Activated gamma-delta T cell treated with anti-CD3 and anti-CD28 coated beads, Interleukin-2, amount 50 U/mL, for 16 hours (primary cell): ENCODE results near the gene RASAL3.
"Not testable (repeated sequence)": the region's sequence is repeated elsewhere in the genome, so short reads cannot be mapped to it uniquely, and the experiment has no call there.

Experiments used
- DNase-seq: peaks from one replicate; pipeline ENCODE4 v3.0.0-alpha.2; 2020; ENCODE audit warnings: low read depth

The RASAL3 gene

GRCh38 chr19:15418579-15419412 lies 45.5 kb downstream of the RASAL3 start, which contains the start of gene AKAP8L:
AKAP8L (minus strand) TSS chr19:15418988; CDS start chr19:15418923, 65 bp downstream.
- peak; percentile 97 for DNase-seq

- DNase-seq, result no peak
Measured at GRCh38 chr19:15418231-15418578, 46.1 kb downstream of the RASAL3 start.

GRCh38 chr19:15417699-15418098 lies 46.6 kb downstream of the RASAL3 start:
- DNase-seq, result no peak

- no peak for DNase-seq
Measured at GRCh38 chr19:15412832-15413231, 51.5 kb downstream of the RASAL3 start.

GRCh38 chr19:15411351-15411750 lies 53.0 kb downstream of the RASAL3 start:
- DNase-seq, result not testable (repeated sequence)

- DNase-seq, result no peak
Measured at GRCh38 chr19:15404780-15405211, 59.5 kb downstream of the RASAL3 start.

GRCh38 chr19:15404097-15404779 lies 60.1 kb downstream of the RASAL3 start:
- DNase-seq, result no peak

- DNase-seq, result no peak
Measured at GRCh38 chr19:15403151-15403531, 61.2 kb downstream of the RASAL3 start.

GRCh38 chr19:15402411-15403150 lies 61.8 kb downstream of the RASAL3 start:
- DNase-seq, result no peak
